HepG2 (cell line): ENCODE measurements around the gene MAFB. TPM values are rescaled to one million over a fixed set of nuclear protein-coding genes. Genes with fewer than 3 reads are reported as not detected.

Experiments used
- ATAC-seq: fragments of 200-7000 bp; cut with Tn5 transposase; 3 replicates; pipeline ENCODE4 v1.9.1; 2020; ENCODE audit warnings: mild to moderate bottlenecking, moderate library complexity
- BruUV-seq: library from RNA; stranded (reverse); fragments of 400-500 nt; replicated peaks from 2 replicates; lab custom pipeline; 2021; lab: Mats Ljungman, UMichigan
- CTCF ChIA-PET: fragments of 300-600 bp; formaldehyde crosslinking; extraction: SDS; loops from one replicate; lab custom pipeline; 2021; ENCODE audit warnings: low total read pairs, inconsistent platforms, low intra/inter-chr PET ratio; lab: Yijun Ruan, JAX
- POLR2A ChIA-PET: fragments of 350-600 bp; sonication (Branson Sonifier 250); formaldehyde crosslinking; loops from one replicate; lab custom pipeline; 2020; ENCODE audit warnings: antibody characterized with exemption, inconsistent platforms; lab: Yijun Ruan, JAX
- DNase-seq: peaks from one replicate; pipeline ENCODE4 v3.0.0-alpha.2; 2015; ENCODE audit warnings: low spot score
- FAIRE-seq: peaks from 3 replicates; lab custom pipeline; 2011; peaks lifted over from hg19 to GRCh38; lab: Jason Lieb, UNC
- H2AFZ ChIP-seq: one replicate; pipeline ENCODE4 v1.6.1; 2011; ENCODE audit warnings: low read length, inconsistent platforms
- H3K27ac ChIP-seq: fragments of 300-600 bp; 3 replicates; pipeline ENCODE4 v1.8.0; 2011; ENCODE audit warnings: mixed run types, mild to moderate bottlenecking, mixed read lengths, low read length, inconsistent platforms; ENCODE audit not compliant: insufficient read depth; ENCODE audit errors: extremely low read length
- H3K27me3 ChIP-seq, 2 experiments: fragments of 200-600 bp in 1 of 2; 2 replicates in 1 of 2; 3 replicates in 1 of 2; pipeline versions ENCODE4 v1.6.0 to v1.8.0; 2011; ENCODE audit warnings: low read length in 2 of 2, mild to moderate bottlenecking in 2 of 2, moderate library complexity in 2 of 2, inconsistent platforms in 1 of 2; ENCODE audit not compliant: insufficient read depth in 2 of 2, control insufficient read depth in 1 of 2
- H3K36me3 ChIP-seq, 2 experiments: fragments of 200-600 bp in 1 of 2; replicated peaks in 1 of 2; 2 replicates in 1 of 2; 3 replicates in 1 of 2; pipeline versions ENCODE4 v1.5.1 to v1.8.0; 2011; ENCODE audit warnings: low read length in 2 of 2, inconsistent platforms in 1 of 2; ENCODE audit not compliant: insufficient read depth in 2 of 2, control insufficient read depth in 1 of 2
- H3K4me1 ChIP-seq: 2 replicates; pipeline ENCODE4 v1.5.1; 2012; ENCODE audit warnings: low read length, inconsistent platforms; ENCODE audit not compliant: insufficient read depth
- H3K4me2 ChIP-seq: 2 replicates; pipeline ENCODE4 v1.6.0; 2011; ENCODE audit warnings: low read depth, low read length, inconsistent platforms
- H3K4me3 ChIP-seq, 3 experiments: fragments of 200-600 bp in 1 of 3; sonication (generic), shearing (Covaris generic) in 1 of 3; replicated peaks in 1 of 3; 2 replicates each; pipeline ENCODE4 v1.5.1; 2011 to 2016; ENCODE audit warnings: low read length in 3 of 3, inconsistent platforms in 2 of 3, low read depth in 2 of 3, mild to moderate bottlenecking in 2 of 3, control low read depth in 1 of 3, mixed read lengths in 1 of 3; ENCODE audit not compliant: insufficient read depth in 1 of 3
- H3K79me2 ChIP-seq: one replicate; pipeline ENCODE4 v1.6.1; 2011; ENCODE audit warnings: low read length, inconsistent platforms; ENCODE audit not compliant: insufficient read depth
- H3K9ac ChIP-seq: 2 replicates; pipeline ENCODE4 v1.6.0; 2011; ENCODE audit warnings: mild to moderate bottlenecking, low read depth, low read length, inconsistent platforms; ENCODE audit not compliant: insufficient read depth
- H3K9me3 ChIP-seq: 2 replicates; pipeline ENCODE4 v1.5.1; 2012; ENCODE audit warnings: mild to moderate bottlenecking, low read length
- H4K20me1 ChIP-seq: 2 replicates; pipeline ENCODE4 v1.6.0; 2011; ENCODE audit warnings: inconsistent platforms, mild to moderate bottlenecking, low read length, moderate library complexity; ENCODE audit not compliant: insufficient read depth
- AGO1 ChIP-seq: fragments of 200-400 bp; formaldehyde crosslinking; IDR thresholded peaks from 2 replicates; pipeline ENCODE4 v1.6.1; 2017; ENCODE audit warnings: mild to moderate bottlenecking, low read depth, low read length, moderate library complexity; ENCODE audit not compliant: poor library complexity, severe bottlenecking
- E2F1 ChIP-seq: sonication (generic); formaldehyde crosslinking; IDR thresholded peaks from 2 replicates; pipeline ENCODE4 v1.5.0; 2020; ENCODE audit warnings: missing genetic modification reagents
- HNRNPH1 ChIP-seq: fragments of 200-400 bp; formaldehyde crosslinking; optimal IDR thresholded peaks from 2 replicates; pipeline ENCODE3; 2017; ENCODE audit warnings: mild to moderate bottlenecking, low read depth, low read length
- MIER2 ChIP-seq: IDR thresholded peaks from 2 replicates; pipeline ENCODE4 v1.6.1; 2016; ENCODE audit warnings: missing biosample characterization, missing genetic modification reagents
- NFIC ChIP-seq: IDR thresholded peaks from 2 replicates; pipeline ENCODE4 v1.6.1; 2012; ENCODE audit warnings: mild to moderate bottlenecking, low read length, inconsistent platforms
- NR3C1 ChIP-seq: sonication (generic); formaldehyde crosslinking; IDR thresholded peaks from 2 replicates; pipeline ENCODE4 v1.4.0; 2020; ENCODE audit warnings: missing genetic modification reagents
- PRPF4 ChIP-seq: fragments of 200-400 bp; formaldehyde crosslinking; IDR thresholded peaks from 2 replicates; pipeline ENCODE4 v1.6.1; 2016; ENCODE audit warnings: low read length, low read depth; ENCODE audit not compliant: poor library complexity, severe bottlenecking
- RBAK ChIP-seq: sonication (generic); formaldehyde crosslinking; IDR thresholded peaks from 2 replicates; pipeline ENCODE4 v1.5.1; 2020; ENCODE audit warnings: mild to moderate bottlenecking, missing genetic modification reagents
- SRSF9 ChIP-seq: fragments of 200-400 bp; formaldehyde crosslinking; IDR thresholded peaks from 2 replicates; pipeline ENCODE4 v1.6.1; 2018; ENCODE audit warnings: borderline replicate concordance, mild to moderate bottlenecking, low read depth, low read length; ENCODE audit not compliant: insufficient read depth, poor library complexity, severe bottlenecking
- TOE1 ChIP-seq: sonication (generic); formaldehyde crosslinking; IDR thresholded peaks from 2 replicates; pipeline ENCODE4 v1.4.0; 2020; ENCODE audit warnings: mild to moderate bottlenecking, missing genetic modification reagents
- ZBTB8A ChIP-seq: sonication (generic); formaldehyde crosslinking; IDR thresholded peaks from 2 replicates; pipeline ENCODE4 v1.4.0; 2020; ENCODE audit warnings: mild to moderate bottlenecking, low read depth, missing genetic modification reagents, borderline replicate concordance
- ZNF180 ChIP-seq: sonication (generic); formaldehyde crosslinking; IDR thresholded peaks from 2 replicates; pipeline ENCODE4 v1.4.0; 2020; ENCODE audit warnings: low read depth, missing genetic modification reagents, borderline replicate concordance
- ZNF646 ChIP-seq: sonication (generic); formaldehyde crosslinking; IDR thresholded peaks from 2 replicates; pipeline ENCODE4 v1.9.0; 2021; ENCODE audit warnings: mild to moderate bottlenecking, missing genetic modification reagents
- ZNF672 ChIP-seq: sonication (generic); formaldehyde crosslinking; IDR thresholded peaks from 2 replicates; pipeline ENCODE4 v1.8.1; 2022; ENCODE audit warnings: missing genetic modification reagents
- ZSCAN9 ChIP-seq: IDR thresholded peaks from 2 replicates; pipeline ENCODE4 v1.6.1; 2016; ENCODE audit warnings: borderline replicate concordance
- whole genome bisulfite sequencing: methylation state at CpG from one replicate; pipeline ENCODE4 v1.1.6; 2017; ENCODE audit warnings: low lambda C conversion rate; 5-methylcytosine and 5-hydroxymethylcytosine counted together
- in situ Hi-C: cut with HindIII; loops from 2 replicates; pipeline ENCODE4 v1.10.0; 2017; ENCODE audit warnings: low pct_unique_long_range_greater_than_20kb; ENCODE audit not compliant: extremely low pct_ligation_motif_present
- intact Hi-C: fragments of 100-400 bp; cut with micrococcal nuclease; formaldehyde crosslinking; loops from one replicate; pipeline ENCODE4 v1.10.0; 2022; ENCODE audit not compliant: unreplicated experiment
- polyA plus RNA-seq, 8 experiments: library from polyadenylated mRNA; depleted of rRNA in 3 of 8; stranded (reverse) in 7 of 8; unstranded in 1 of 8; fragments of >200 nt; fragmentation: Illumina TruSeq in 4 of 8; extraction: Trizol in 4 of 8; gene quantifications; 2 replicates each; pipeline versions ENCODE4 v1.2.1 to v1.2.3, GENCODE V29; 2011 to 2016; ENCODE audit warnings: low read depth in 4 of 8, missing spikeins in 1 of 8, mixed read lengths in 1 of 8; ENCODE audit not compliant: insufficient read depth in 1 of 8
- total RNA-seq, 5 experiments: library from RNA; depleted of rRNA; stranded (reverse); fragments of >200 nt; fragmentation: Illumina TruSeq; extraction: Trizol; gene quantifications; 2 replicates each; pipeline ENCODE4 v1.2.3, GENCODE V29; 2016; ENCODE audit warnings: low read depth in 1 of 5
- TF ChIP-seq, protein P1 (sequence below): sonication (generic); formaldehyde crosslinking; IDR thresholded peaks from 2 replicates; pipeline ENCODE4 v1.4.0; 2020; ENCODE audit warnings: missing genetic modification reagents

The MAFB gene
- total and polyA plus RNA-seq, 2 of the 13 experiments (the other 11 are each of a cell fraction or from before 2014, with no cell fraction given) = 0.08 to 0.11 TPM

DNA sequence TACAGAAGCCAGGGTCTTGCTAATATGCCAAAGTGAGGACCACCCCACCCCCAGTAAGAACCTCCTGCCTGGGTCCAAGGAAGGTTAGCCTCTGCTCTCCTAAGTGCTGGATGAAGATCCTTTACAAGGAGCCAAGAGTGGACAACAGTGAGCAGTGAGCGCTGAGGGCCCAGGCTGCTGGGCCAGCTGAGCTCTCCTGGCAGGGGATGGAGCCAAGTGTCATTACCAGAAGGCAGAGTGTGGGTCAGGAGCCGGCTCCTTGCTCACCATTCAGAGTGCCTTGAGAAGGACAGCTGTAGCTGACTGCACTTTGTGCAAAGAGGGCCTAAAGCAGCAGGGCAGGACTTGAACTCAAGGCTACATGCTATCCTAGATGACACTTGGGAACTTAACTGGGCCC lies 16.9 kb downstream of the MAFB start:
- POLR2A ChIA-PET = no interaction called here
- H3K9me3 ChIP-seq = no peaks in the 10 kb centered on the region
- BruUV-seq = no TSS peak
- WGBS = 66% methylated on average over 2 of the region's 2 CpGs
- intact Hi-C loops (no loop called here), in situ Hi-C loops (no loop called here)
- H3K36me3 ChIP-seq = no peaks in the 10 kb centered on the region
- H4K20me1 ChIP-seq = no peaks in the 10 kb centered on the region
- H3K4me1 ChIP-seq = peaks cover 42% of the 10 kb centered on the region
- H3K4me2 ChIP-seq = no peak overlapping the region
- no peak overlapping the region for H3K27ac ChIP-seq
- H3K27me3 ChIP-seq = peaks cover 0 to 1% of the 10 kb centered on the region in 2 experiments; a peak in 1 of 5 replicates
- no peaks in the 10 kb centered on the region for H3K79me2 ChIP-seq
- no peak for DNase-seq
- H3K9ac ChIP-seq = no peak overlapping the region
- FAIRE-seq = no peak
- H2AFZ ChIP-seq = no peak overlapping the region
- no peak for ATAC-seq
- no peak overlapping the region for H3K4me3 ChIP-seq
- CTCF ChIA-PET = no interaction called here
- TF ChIP-seq AGO1 (no peak), E2F1 (CRISPR knock-in tag) (no peak), MIER2 (CRISPR knock-in tag) (no peak), RBAK (no peak), TOE1 (CRISPR knock-in tag) (no peak), ZNF646 (no peak), NFIC (no peak), NR3C1 (CRISPR knock-in tag) (no peak), ZBTB8A (no peak), HNRNPH1 (no peak), ZNF180 (CRISPR knock-in tag) (no peak), ZSCAN9 (CRISPR knock-in tag) (no peak), SRSF9 (no peak), PRPF4 (no peak), ZNF672 (no peak)
- TF ChIP-seq, protein P1, sequence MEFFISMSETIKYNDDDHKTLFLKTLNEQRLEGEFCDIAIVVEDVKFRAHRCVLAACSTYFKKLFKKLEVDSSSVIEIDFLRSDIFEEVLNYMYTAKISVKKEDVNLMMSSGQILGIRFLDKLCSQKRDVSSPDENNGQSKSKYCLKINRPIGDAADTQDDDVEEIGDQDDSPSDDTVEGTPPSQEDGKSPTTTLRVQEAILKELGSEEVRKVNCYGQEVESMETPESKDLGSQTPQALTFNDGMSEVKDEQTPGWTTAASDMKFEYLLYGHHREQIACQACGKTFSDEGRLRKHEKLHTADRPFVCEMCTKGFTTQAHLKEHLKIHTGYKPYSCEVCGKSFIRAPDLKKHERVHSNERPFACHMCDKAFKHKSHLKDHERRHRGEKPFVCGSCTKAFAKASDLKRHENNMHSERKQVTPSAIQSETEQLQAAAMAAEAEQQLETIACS = no peak
